ENCODE results near the gene PTPN11. TPM values are rescaled to one million over a fixed set of nuclear protein-coding genes. Genes with fewer than 3 reads are reported as not detected.
A peak's percentile ranks its signal among the peaks of the same experiment; 100 is the strongest.

The PTPN11 gene
- polyA plus RNA-seq, 3 donors = 11.1 to 41.9 (median 28.8) TPM

- Histone ChIP-seq H3K4me1 (ENCODE audit: control insufficient read depth in 1 of 2, insufficient read depth in 2 of 2, low read length in 2 of 2) (no peaks in the 10 kb centered on the region), H3K4me3 (replicated peaks in 1 of 3; ENCODE audit: low read depth in 2 of 3, low read length in 3 of 3) (no peak overlapping the region), H3K4me2 (replicated peaks; ENCODE audit: extremely low read depth, low read length, poor library complexity, severe bottlenecking) (no peak overlapping the region), H2AFZ (ENCODE audit: insufficient read depth, low read depth, low read length, poor library complexity, severe bottlenecking) (no peak overlapping the region), H3K36me3 (replicated peaks in 1 of 2; ENCODE audit: control insufficient read depth in 1 of 2, insufficient read depth in 2 of 2, low read length in 2 of 2) (peaks cover 0 to 11% of the 10 kb centered on the region in 2 donors), H3K27ac (ENCODE audit: low read depth in 1 of 2, low read length in 2 of 2) (no peak overlapping the region), H3K9me3 (replicated peaks in 1 of 2; ENCODE audit: control insufficient read depth in 1 of 2, insufficient read depth in 1 of 2, low read length in 2 of 2) (no peaks in the 10 kb centered on the region), H3K9ac (ENCODE audit: insufficient read depth, low read length, poor library complexity, severe bottlenecking) (no peak overlapping the region), H3K79me2 (ENCODE audit: insufficient read depth, low read length) (peaks cover 97% of the 10 kb centered on the region), H3K27me3 (ENCODE audit: control insufficient read depth in 2 of 2, insufficient read depth in 2 of 2, low read length in 2 of 2) (no peaks in the 10 kb centered on the region), H4K20me1 (ENCODE audit: insufficient read depth, low read length) (peaks cover 67% of the 10 kb centered on the region)
- H3K36me3 Mint-ChIP-seq = peaks cover 0 to 2% of the 10 kb centered on the region in 2 donors
- WGBS (ENCODE audit: insufficient coverage) = 95% methylated on average over 3 of the region's 8 CpGs
- intact Hi-C loops (cut with micrococcal nuclease) = no loop called here
- H3K4me3 Mint-ChIP-seq = no peak overlapping the region
- H3K4me1 Mint-ChIP-seq = peaks cover 4% of the 10 kb centered on the region
- peaks cover 0 to 3% (median 0%) of the 10 kb centered on the region in 7 donors for H3K9me3 Mint-ChIP-seq
- TF ChIP-seq, protein P1, sequence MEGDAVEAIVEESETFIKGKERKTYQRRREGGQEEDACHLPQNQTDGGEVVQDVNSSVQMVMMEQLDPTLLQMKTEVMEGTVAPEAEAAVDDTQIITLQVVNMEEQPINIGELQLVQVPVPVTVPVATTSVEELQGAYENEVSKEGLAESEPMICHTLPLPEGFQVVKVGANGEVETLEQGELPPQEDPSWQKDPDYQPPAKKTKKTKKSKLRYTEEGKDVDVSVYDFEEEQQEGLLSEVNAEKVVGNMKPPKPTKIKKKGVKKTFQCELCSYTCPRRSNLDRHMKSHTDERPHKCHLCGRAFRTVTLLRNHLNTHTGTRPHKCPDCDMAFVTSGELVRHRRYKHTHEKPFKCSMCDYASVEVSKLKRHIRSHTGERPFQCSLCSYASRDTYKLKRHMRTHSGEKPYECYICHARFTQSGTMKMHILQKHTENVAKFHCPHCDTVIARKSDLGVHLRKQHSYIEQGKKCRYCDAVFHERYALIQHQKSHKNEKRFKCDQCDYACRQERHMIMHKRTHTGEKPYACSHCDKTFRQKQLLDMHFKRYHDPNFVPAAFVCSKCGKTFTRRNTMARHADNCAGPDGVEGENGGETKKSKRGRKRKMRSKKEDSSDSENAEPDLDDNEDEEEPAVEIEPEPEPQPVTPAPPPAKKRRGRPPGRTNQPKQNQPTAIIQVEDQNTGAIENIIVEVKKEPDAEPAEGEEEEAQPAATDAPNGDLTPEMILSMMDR (IDR thresholded peaks at IDR 0.05) = no peak
- peak overlapping the region in 1 of 7 donors; percentile 0 for H3K27ac Mint-ChIP-seq
- no peak for DNase-seq
- no peaks in the 10 kb centered on the region for H3K27me3 Mint-ChIP-seq (ENCODE audit: low read depth in 3 of 3)
Measured at GRCh38 chr12:112370868-112371510, 47.8 kb upstream of the PTPN11 start.

DNA sequence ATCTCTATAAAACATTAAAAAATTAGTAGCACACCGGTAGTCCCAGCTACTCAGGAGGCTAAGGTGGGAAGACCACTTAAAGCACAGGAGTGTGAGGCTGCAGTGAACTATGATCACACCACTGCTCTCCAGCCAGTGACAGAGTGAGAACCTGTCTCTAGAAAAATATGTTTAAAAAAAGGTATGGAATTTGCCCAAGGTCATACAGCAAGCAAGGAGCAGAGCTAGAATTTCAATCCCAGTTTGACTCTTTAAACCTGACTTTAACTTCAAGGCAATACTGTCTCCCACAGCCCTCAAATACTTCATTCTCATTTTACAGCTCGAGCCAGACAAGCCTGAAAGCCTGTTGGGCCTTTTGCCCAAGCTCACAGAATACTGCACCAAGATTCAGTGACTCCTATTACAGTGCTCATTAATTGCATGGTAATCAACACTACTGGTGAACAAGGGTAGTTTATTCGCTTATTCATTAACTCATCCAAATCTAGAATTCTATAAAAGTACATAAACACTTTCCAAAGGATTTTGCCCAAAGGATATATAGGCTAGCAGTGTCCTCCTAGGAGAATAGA lies 44.5 kb upstream of the PTPN11 start:
- H3K79me2 ChIP-seq (ENCODE audit: insufficient read depth, low read length) = peaks cover 97% of the 10 kb centered on the region
- DNase-seq = no peak
- 100% methylated on average over 1 of the region's 3 CpGs for WGBS (ENCODE audit: insufficient coverage)
- Mint-ChIP-seq H3K4me1 (peaks cover 4% of the 10 kb centered on the region), H3K36me3 (peaks cover 0 to 2% of the 10 kb centered on the region in 2 donors), H3K27ac (peak overlapping the region in 1 of 7 donors; percentile 39), H3K9me3 (peaks cover 0 to 2% (median 0%) of the 10 kb centered on the region in 7 donors), H3K27me3 (ENCODE audit: low read depth in 3 of 3) (peaks cover 0 to 3% (median 2%) of the 10 kb centered on the region in 3 donors), H3K4me3 (no peak overlapping the region)
- H3K4me1 ChIP-seq (ENCODE audit: control insufficient read depth in 1 of 2, insufficient read depth in 2 of 2, low read length in 2 of 2) = no peaks in the 10 kb centered on the region
- H4K20me1 ChIP-seq (ENCODE audit: insufficient read depth, low read length) = peaks cover 79% of the 10 kb centered on the region
- peaks cover 0 to 11% of the 10 kb centered on the region in 2 donors for H3K36me3 ChIP-seq (replicated peaks in 1 of 2; ENCODE audit: control insufficient read depth in 1 of 2, insufficient read depth in 2 of 2, low read length in 2 of 2)
- TF ChIP-seq, protein P1 (IDR thresholded peaks at IDR 0.05) = no peak
- no peak overlapping the region for H3K9ac ChIP-seq (ENCODE audit: insufficient read depth, low read length, poor library complexity, severe bottlenecking)
- no peak overlapping the region for H3K4me3 ChIP-seq (replicated peaks in 1 of 3; ENCODE audit: low read depth in 2 of 3, low read length in 3 of 3)
- intact Hi-C loops (cut with micrococcal nuclease) = no loop called here
- no peak overlapping the region for H3K4me2 ChIP-seq (replicated peaks; ENCODE audit: extremely low read depth, low read length, poor library complexity, severe bottlenecking)
- no peak overlapping the region for H3K27ac ChIP-seq (ENCODE audit: low read depth in 1 of 2, low read length in 2 of 2)
- H3K9me3 ChIP-seq (replicated peaks in 1 of 2; ENCODE audit: control insufficient read depth in 1 of 2, insufficient read depth in 1 of 2, low read length in 2 of 2) = no peaks in the 10 kb centered on the region
- no peak overlapping the region for H2AFZ ChIP-seq (ENCODE audit: insufficient read depth, low read depth, low read length, poor library complexity, severe bottlenecking)
- no peaks in the 10 kb centered on the region for H3K27me3 ChIP-seq (ENCODE audit: control insufficient read depth in 2 of 2, insufficient read depth in 2 of 2, low read length in 2 of 2)

Measured in CD14-positive monocyte (primary cell).